ENCODE results near the gene OR2J2. TPM values are rescaled to one million over a fixed set of nuclear protein-coding genes. Genes with fewer than 3 reads are reported as not detected.
"Not testable (repeated sequence)": the region's sequence is repeated elsewhere in the genome, so short reads cannot be mapped to it uniquely, and the experiment has no call there.

The OR2J2 gene
- not detected in 2 replicates for total RNA-seq (2014; rRNA removed; shearing (Covaris generic))

GRCh38 chr6:29170607-29171006 is at the start of gene OR2J2:
OR2J2 (plus strand) TSS chr6:29170907; CDS start chr6:29173636, 2,729 bp downstream.
- peak; percentile 18 for DNase-seq (ENCODE audit: low spot score)

- DNase-seq (ENCODE audit: low spot score) = no peak
Observed at GRCh38 chr6:29129326-29130012, 41.2 kb upstream of the OR2J2 start.

GRCh38 chr6:29130644-29131043 is 40.1 kb upstream of the OR2J2 start:
- no peak for DNase-seq (ENCODE audit: low spot score)

GRCh38 chr6:29131691-29132090 is 39.0 kb upstream of the OR2J2 start:
- no peak for DNase-seq (ENCODE audit: low spot score)

- DNase-seq (ENCODE audit: low spot score) = no peak
Observed at GRCh38 chr6:29137724-29138123, 33.0 kb upstream of the OR2J2 start.

GRCh38 chr6:29141606-29142005 is 29.1 kb upstream of the OR2J2 start:
- no peak for DNase-seq (ENCODE audit: low spot score)

- DNase-seq (ENCODE audit: low spot score) = peak; percentile 85
Observed at GRCh38 chr6:29142309-29142708, 28.4 kb upstream of the OR2J2 start.

- DNase-seq (ENCODE audit: low spot score) = peak; percentile 56
Observed at GRCh38 chr6:29146179-29146578, 24.5 kb upstream of the OR2J2 start.

- peak; percentile 13 for DNase-seq (ENCODE audit: low spot score)
Observed at GRCh38 chr6:29147074-29147473, 23.6 kb upstream of the OR2J2 start.

- not testable (repeated sequence) for DNase-seq (ENCODE audit: low spot score)
Observed at GRCh38 chr6:29149444-29149843, 21.3 kb upstream of the OR2J2 start.

- DNase-seq (ENCODE audit: low spot score) = no peak
Observed at GRCh38 chr6:29153083-29153482, 17.6 kb upstream of the OR2J2 start.

GRCh38 chr6:29155182-29155581 is 15.5 kb upstream of the OR2J2 start:
- not testable (repeated sequence) for DNase-seq (ENCODE audit: low spot score)

GRCh38 chr6:29159922-29160321 is 10.8 kb upstream of the OR2J2 start:
- DNase-seq (ENCODE audit: low spot score) = not testable (repeated sequence)

GRCh38 chr6:29165571-29165970 is 5.1 kb upstream of the OR2J2 start:
- DNase-seq (ENCODE audit: low spot score) = not testable (repeated sequence)

- no peak for DNase-seq (ENCODE audit: low spot score)
Observed at GRCh38 chr6:29171736-29172135, 1.0 kb downstream of the OR2J2 start.

GRCh38 chr6:29183594-29183993 is 12.9 kb downstream of the OR2J2 start:
- no peak for DNase-seq (ENCODE audit: low spot score)

- not testable (repeated sequence) for DNase-seq (ENCODE audit: low spot score)
Observed at GRCh38 chr6:29188659-29189058, 18.0 kb downstream of the OR2J2 start.

GRCh38 chr6:29200767-29201662 is 30.3 kb downstream of the OR2J2 start:
- DNase-seq (ENCODE audit: low spot score) = no peak

- DNase-seq (ENCODE audit: low spot score) = no peak
Observed at GRCh38 chr6:29201966-29202365, 31.3 kb downstream of the OR2J2 start.

GRCh38 chr6:29211488-29211887 is 40.8 kb downstream of the OR2J2 start:
- DNase-seq (ENCODE audit: low spot score) = no peak

- no peak for DNase-seq (ENCODE audit: low spot score)
Observed at GRCh38 chr6:29216528-29216927, 45.8 kb downstream of the OR2J2 start.

- DNase-seq (ENCODE audit: low spot score) = not testable (repeated sequence)
Observed at GRCh38 chr6:29217242-29217641, 46.5 kb downstream of the OR2J2 start.

- DNase-seq (ENCODE audit: low spot score) = not testable (repeated sequence)
Observed at GRCh38 chr6:29218056-29218455, 47.3 kb downstream of the OR2J2 start.

Measured in A172 (cell line).